GM18517 (cell line): ENCODE measurements around the gene GPR3.

Source experiments
- ATAC-seq: cut with Tn5 transposase; IDR thresholded peaks from one replicate; pipeline ENCODE4 v1.9.1; 2021; ENCODE audit warnings: mild to moderate bottlenecking, moderate library complexity; ENCODE audit not compliant: unreplicated experiment

The GPR3 gene

DNA sequence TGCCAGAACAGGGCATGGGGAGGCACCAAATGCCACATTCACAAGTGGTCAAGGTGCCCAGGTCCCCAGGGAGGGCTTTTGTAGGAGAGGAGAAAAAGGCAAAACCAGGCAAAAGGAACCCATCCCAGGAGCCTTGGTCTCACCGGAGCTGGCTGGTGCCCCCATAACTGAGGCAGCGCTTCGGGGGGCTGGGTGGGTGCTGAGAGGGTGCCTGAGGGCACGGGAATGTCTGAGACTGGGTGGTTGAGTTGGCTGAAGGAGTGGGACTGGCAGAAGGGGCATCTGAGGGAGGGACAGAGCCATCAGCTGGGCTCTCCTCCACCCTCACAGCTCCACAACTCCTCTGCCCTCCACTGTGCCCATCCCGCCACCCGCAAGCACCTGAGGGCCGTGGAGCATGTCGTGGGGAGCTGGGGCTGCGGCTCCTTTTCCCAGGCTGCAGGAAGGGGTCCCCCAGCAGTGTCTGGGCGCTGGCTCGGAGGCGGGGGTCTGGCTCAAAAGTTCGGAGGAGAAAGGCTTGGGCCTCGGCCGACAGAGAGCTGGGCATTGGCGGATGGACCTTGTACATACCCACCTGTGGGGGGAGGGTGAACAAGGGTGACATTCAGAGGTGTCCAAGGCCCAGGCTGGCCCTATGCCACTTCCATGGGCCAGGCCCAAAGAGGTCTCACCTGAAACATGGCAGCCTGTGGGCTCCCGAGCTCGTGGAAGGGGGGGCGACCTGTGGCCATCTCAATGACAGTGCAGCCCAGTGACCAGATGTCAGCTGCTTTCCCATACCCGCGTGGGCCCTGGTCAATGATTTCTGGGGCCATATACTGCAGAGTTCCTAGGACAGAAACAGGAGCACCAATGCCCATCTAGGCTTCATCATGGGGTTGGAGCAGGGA is 34.1 kb upstream of the GPR3 start:
- ATAC-seq, result no peak

DNA sequence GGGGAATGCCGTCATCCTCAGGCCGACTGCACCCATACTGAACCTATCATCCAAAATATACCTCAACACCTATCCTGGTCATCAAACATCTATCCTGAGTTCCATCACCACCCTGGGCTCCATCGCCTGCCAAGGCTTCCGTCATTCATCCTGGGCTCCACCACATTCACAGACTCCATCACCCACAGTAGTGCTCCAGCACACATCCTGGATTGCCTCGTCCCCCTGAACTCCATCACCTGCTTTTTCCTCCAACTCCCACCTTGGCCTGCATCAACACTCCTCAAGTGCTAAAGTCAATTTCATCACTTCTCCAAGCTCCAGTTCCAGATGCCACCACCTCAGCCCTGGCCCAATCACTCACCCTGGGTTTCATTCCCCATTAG is 33.5 kb upstream of the GPR3 start:
- no peak for ATAC-seq

DNA sequence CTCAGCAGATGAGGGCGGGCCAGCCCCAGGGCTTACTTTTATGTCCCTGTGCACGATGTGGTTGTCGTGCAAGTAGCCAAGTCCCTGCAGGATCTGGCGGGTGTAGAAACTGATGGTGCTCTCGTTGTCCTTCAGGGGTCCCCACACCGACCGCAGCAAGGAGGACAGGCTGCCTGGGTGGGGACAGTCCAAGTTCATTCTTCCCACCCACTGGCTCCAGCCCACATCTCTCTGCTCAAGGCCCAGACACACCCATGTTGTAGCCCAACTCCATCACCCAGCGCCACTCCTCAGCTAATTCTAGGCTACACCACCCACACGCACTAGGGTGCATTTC is 32.6 kb upstream of the GPR3 start:
- no peak for ATAC-seq

DNA sequence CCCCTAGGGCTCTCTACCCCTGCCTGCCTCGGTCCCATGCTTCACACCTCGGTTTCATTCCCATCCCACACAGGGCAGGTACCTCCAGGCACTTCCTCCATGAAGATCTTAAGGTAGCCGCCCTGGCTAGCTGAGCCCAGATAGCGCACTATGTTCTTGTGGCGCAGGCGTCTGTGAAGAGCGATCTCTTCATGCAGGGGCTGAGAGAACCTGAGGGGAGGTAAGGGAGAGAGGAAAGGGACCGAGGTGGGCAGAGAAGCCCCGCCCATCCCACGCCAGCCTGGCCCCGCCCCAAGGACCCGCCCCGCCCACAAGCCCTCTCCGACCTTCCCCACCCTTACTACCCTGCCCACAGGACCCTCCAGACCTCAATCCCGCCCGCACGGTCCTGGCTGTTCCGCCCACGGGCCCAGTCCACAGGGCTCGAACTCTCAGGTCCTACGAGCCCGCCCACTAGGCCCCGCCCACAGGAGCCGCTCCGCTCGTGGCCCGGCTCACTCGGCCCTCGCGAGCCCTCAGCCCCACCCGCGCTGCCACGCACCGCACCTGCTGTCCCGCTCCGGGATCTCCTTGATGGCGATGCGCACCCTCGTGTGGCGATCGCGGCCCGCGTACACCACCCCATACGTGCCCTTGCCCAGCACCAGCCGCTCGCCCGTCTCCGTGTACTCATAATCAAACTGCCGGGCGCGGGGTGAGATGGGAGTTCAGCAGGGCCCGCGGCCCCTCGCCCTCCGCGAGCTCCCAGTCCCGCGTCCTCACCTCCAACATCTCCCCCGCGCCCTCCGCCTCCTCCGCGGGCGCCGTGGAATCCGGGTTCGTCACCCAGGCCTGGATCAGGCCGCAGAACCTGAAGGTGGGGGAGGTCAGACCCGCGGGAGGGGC is 32.0 kb upstream of the GPR3 start:
- ATAC-seq, result no peak

DNA sequence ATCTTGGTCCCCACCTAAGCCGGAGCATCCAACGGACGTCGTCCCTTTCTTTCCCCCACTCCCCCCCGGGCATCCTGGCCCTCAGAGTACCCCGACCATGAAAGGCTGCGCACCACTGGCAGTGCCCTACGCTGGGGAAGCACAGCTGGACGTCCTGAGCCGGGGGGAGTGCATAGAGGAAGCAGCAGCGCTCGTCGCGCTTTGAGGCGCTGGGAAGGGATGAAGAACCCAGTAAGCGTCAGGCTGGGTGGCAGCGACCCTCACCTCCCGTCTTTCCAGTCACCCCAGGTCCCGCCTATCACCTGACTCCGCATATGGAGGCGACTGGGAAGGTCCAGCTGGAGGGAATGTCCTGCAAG is 31.4 kb upstream of the GPR3 start:
- ATAC-seq, result no peak

DNA sequence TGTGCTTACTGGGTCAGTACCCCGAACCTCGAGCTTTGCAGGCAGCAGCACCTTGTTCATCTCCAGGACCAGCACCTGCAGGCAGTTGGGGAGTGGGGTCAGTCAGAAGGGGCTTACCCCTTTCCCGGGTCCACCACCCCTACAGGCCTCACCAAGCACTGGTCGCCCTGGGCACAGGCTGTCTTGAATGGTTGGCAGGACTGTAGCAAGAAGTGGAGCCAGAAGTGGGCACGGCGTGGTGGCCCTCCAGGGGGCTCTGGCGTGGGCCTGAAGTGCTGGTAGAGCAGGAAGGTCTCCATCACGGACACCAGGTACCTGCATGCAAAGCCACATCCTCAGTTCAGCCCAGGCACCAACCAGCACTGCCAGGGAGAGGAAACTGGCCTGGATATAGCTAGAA is 30.9 kb upstream of the GPR3 start:
- ATAC-seq, result no peak

DNA sequence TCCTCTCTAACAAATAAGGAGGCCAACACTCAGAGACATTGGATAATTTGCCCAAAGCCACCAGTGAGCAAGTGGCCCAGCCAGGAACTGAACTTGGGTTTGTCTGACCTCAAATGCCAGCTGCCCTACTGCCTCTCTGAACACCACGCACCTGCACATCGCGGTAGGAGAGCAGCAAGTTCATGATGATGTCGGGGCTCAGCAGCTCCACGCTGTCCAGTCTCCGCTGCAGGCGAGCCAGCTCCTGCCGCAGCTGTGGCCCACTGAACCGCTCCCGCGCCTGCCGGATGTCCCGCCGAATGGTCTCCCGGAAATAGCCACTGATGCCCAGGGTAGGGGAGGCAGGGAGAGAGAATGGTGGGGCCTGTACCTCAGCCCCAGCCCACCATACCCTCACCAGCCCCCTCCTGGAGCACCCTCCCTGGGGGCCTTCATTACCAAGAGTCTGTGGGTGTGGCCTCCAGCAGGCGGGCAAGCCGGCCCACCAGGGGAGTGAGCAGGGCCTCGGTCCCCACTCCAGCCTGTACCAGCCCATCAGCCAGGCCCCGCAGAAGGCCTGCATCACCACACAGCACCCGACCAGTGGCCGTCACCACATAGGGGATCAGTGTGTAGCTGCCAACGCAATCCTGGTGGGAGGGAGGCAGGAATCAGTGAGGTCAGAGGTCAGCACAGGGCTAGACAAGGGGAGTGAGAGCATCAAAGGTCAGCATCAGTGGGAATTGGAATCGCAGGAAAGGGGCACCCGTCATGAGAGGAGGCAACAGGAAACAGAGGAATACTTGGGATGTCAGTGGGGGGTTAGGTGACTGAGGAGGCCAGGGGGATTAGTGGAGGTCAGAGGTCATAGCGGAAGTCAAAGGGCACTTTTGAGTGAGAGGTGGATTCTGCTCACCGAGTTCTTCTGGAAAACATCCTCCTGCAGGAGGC is 28.4 kb upstream of the GPR3 start:
- no peak for ATAC-seq

DNA sequence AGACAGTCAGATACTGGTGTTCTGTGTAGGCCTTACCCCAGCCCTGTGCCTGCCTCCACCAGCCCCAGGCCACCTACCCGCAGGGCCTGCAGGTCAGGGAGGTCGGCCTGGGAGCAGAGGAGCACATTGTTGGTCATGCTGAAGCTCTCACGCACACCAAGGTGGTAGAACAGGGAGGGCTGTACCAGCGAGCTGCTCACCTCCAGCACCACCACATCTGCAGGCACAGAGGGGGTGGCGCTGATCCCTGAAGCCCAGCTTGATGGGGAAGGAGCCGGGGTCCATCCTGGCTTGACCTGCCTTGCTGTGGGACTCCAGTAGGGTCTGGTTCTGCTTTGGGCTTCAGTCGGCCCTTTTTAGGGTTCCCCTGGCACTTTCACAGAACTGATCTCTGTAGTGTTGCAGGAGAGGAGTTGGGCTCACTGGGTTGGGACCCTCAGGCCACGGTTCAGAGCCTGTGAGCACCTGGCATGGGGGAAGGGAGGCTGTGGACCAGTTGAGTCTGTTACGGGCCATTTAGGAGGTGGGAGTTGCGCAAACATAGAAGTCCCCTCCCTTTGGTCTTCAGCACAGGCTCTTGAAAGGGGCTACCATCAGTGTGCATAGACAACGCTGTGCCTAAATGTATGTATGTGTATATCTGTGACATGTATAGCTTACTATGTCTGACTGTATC is 27.6 kb upstream of the GPR3 start:
- no peak for ATAC-seq

DNA sequence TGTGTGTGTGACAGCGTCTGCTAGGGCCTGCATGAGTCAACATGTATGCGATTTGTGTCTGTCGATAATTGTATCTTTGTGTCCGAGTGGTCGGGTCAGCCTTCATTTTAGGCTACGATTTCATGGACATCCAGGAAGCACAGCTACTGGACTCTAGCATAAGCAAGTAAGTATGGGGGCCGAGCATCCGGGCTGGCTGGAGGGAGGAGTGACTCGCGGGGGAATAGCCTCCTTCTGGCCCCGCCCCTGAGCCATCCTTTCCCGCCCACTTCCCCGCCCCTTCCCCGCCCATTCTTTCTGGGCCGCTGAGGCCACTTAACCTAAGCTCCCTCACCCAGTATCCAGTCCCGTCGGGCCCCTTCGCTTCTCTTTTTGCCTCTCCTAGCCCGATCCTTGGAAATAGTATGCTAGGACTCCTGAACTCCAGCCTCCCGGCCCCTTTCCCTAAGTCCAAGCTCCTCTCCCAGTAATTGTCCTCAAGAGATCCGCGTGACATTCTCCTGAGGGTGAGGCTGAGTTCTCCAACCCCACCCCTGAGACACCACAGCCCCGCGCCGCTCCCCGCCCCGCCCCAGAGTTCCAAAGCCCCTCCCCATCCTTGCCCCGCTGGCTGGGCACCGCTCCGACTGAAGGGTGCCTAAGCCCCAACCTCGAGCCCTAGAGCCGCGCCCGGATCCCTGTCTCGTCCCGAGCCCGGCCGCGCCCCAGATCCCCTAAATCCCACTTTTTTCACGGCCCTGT is 26.9 kb upstream of the GPR3 start:
- no peak for ATAC-seq

DNA sequence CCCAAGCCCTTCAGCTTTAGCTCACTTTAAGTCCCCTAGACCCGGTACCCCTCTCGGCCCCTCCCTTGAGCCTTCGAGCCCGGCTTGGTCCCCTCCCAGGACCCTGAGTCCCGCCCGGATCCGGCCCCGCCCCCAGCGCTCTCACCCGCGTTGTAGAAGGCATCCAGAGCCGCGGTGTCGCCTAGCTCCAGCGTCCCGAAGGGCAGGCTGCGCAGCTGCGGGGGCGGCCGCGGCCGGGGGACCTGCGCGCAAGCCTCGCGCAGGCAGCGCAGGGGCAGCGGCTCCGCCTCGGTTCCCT is 26.4 kb upstream of the GPR3 start:
- ATAC-seq, result no peak

DNA sequence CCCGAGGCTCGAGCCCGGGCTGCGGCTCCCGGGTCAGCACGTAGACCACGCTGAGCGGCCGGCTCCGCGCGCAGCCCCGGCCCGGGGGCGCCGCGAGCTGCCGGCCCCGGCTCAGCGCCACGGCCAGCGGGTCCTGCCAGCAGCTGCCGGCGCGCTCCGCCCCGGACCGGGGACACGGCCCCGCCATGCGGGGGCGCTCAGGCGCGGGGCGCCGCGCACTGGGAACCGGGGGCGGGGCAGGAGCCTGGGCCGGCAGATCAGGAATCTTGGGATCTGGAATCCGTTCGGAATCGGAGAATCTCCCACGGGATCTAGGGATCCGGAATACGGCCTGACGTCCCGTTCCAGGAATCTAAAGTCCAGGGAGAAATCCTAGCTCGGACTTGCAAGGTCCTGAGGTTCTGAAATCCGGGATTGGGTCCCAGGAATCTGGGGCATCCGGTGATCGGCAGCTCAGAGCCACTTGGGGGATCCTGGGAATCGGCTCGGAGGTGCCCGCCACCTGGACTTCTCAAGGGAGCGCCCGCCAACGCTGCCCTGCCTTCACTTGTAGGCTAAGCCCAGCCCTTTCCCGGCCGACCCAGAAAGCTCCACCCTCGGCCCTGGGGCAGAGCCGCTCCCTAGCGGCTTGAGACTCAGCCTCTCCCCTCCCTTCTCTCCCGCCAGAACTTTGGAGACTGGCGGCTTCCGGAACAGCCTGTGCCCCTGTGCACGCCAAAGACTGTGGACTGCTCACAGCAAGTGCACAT is 25.8 kb upstream of the GPR3 start, which contains the start of gene MAP3K6:
Gene MAP3K6 (minus strand): TSS at position 551 of the 749 bp plus-strand sequence. CDS start 364 bp downstream, at position 187.
- ATAC-seq, result no peak

DNA sequence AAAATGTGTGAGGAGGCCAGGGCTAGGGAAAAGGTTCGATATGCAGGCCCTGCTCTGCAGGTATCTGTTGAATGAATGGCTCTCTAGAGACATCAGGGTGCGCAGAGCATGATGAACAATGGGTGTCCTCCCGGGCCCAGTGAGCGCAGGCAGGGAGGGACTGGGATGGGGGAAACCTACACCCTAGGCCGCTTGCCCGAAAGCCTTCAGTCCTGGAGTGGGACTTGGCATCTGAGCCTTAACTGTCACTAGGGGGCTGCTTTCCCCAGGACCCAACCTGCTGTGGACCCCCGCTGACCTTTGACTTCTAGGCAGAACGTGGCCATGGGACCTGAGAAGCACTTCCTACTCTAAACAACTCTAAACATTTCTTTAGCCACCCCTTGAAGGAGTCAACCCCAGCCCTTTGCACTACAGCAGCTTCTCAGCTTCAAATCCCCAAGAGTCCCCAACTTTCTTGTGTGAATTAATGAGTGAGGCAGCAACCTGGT is 25.2 kb upstream of the GPR3 start:
- no peak for ATAC-seq

DNA sequence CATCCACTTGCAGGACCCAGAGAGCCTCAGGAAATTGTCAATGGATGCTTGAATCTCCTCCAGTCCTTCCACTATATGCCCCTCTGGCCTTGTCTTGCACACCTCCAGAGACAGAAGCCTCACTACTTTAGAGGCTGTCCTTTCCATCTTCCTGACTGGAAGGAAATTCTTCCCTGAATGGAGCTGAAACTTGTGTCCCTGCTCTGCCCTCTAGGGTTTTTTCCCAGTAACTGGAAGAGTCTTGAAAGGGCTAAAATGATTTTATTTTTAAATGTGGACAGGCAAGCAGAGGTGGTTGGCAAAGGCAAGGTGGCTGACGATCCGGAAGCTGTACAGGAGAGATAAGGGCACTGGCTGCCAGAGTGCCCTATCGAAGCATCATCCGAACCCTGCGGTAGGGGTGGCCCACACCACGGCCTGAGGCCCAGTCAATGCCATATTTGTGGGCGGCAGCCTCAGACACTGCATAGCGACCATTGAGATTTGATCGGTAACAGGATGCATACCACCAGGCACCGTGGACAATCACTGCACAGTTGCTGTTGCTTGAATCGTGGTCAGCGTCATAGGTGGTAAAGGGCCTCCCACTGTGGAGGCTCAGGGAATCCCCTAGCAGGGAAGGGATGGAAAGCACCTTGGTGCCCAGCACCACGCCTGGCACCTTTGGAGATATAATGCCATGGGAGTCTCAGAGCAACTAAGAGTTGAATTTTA is 23.4 kb upstream of the GPR3 start:
- ATAC-seq, result no peak

DNA sequence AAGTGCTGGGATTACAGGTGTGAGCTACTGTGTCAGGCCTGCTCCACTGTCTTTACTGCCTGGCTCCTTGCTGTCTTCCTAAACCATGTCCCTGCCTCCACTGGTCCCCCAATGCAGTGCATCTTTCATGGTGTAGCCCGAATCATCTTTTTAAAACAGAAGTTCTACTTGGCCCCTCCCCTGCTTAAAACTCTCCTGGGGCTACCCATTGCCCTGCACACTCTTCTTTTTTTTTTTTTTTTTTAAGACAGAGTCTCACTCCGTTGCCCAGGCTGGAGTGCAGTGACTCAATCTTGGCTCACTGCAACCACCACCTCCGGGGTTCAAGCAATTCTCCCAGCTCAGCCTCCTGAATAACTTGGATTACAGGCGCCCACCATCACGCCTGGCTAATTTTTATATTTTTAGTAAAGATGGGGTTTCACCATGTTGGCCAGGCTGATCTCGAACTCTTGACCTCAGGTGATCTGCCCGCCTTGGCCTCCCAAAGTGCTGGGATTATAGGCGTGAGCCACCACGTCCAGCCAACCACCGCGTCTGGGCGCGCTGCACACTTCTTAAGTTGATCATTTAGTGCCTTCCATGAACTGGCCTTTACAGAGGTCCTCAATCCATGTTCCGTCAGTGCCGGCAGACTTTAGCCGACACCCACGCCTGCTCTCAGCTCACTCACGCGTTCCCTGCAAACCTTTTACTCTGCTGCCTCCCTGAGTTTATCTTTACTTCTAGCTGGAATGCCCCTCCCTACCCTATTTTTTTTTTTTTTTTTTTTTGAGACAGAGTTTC is 20.2 kb upstream of the GPR3 start:
- no peak for ATAC-seq

DNA sequence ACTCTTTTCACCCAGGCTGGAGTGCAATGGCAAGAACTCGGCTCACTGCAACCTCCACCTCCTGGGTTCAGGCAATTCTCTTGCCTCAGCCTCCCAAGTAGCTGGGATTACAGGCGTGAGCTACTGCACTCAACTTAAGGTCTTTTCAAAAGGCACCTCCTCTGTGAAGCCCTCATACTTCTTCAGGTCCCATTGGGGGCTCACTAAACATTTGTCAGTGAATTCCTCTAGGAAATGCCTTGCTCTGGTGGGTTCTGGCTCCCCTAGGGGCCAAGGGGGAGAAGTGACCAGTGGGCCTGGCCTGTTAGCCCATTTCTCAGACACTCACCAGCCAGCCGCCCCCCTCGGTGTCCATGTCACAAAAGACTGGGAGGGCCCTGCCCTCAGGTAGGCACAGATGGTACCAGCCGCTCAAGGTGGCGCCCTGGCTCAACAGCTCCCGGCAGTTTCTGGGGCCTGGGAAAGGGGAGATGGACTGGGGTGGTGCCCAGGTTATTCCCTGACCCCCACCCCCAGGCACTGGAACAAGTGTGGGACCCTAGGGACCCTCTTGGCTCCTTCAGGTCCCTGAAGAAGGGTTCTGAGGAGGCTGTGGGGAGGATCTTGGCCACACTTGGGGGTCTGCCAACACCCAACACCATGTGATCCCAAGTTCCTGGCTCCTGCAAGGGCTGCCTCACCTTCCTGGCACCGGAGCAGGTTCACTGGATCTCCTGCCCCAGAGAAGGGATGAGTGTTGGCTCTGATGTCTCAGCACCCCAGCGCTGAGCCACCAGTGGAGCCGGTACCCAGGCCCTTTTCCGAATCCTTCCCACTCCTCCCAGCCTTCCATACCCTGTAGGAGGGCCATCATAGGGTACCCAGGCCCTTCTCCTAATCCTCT is 19.4 kb upstream of the GPR3 start:
- ATAC-seq, result no peak

DNA sequence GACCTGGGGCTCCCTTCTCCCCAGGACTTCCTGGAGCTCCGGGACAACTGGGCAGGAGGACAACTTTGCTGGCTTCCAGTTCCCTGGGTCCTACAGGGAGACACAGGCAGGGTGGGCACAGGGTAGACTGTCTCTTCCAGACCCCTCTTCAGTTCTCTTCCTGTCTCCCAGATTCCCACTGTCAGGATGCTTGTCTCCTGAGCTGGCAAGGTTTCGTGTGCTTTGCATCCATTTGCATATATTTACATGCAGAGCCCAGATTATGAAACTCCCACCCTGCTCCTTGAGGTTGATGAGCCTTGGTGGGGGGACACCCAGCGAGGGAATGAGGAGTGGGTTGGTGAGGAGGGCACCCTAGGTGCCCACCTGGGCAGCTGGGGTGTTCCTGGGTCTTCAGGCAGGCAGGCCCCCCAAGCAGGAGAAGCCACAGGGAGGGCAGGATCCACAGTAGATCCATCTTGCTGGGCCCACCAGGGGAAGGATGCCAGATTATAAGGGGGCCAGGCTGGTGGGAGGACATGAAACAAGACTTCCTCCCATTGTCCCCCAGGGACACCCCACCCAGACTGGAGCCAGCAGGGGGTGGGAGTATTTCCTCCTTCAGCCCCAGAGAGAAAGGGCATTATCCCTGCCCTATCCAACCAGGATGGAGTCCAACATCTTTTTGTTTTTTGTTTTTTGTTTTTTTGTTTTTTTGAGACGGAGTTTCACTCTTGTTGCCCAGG is 17.9 kb upstream of the GPR3 start, which contains the start of gene FCN3:
Gene FCN3 (minus strand): TSS at position 463 of the 725 bp plus-strand sequence. CDS start 6 bp downstream, at position 457.
- ATAC-seq, result no peak
